SK-N-SH (cell line): ENCODE results near the gene STUB1. TPM values are rescaled to one million over a fixed set of nuclear protein-coding genes. Genes with fewer than 3 reads are reported as not detected.

ENCODE experiments used
- CTCF ChIA-PET: fragments of 300-600, 350-600 bp; formaldehyde crosslinking; extraction: SDS; loops from one replicate; lab custom pipeline; 2021; lab: Yijun Ruan, JAX
- POLR2A ChIA-PET: fragments of 350-600 bp; sonication (Branson Sonifier 250); formaldehyde crosslinking; extraction: SDS; loops from one replicate; lab custom pipeline; 2020; ENCODE audit warnings: antibody characterized with exemption, inconsistent platforms; lab: Yijun Ruan, JAX
- DNase-seq: peaks from one replicate; pipeline ENCODE4 v3.0.0; 2012
- H2AFZ ChIP-seq: fragments of 200-600 bp; sonication (generic); 2 replicates; pipeline ENCODE4 v1.8.1; 2016; ENCODE audit warnings: antibody characterized with exemption, mild to moderate bottlenecking, low read depth
- H3F3A ChIP-seq: fragments of 200-600 bp; sonication (generic); replicated peaks from 2 replicates; pipeline ENCODE3; 2016; ENCODE audit warnings: antibody characterized with exemption, mild to moderate bottlenecking; ENCODE audit not compliant: insufficient read depth
- H3K27ac ChIP-seq, 2 experiments: fragments of 200-500 bp in 1 of 2; fragments of 200-600 bp in 1 of 2; sonication (Bioruptor generic) in 1 of 2; sonication (generic), shearing (Covaris generic) in 1 of 2; 2 replicates each; pipeline versions ENCODE4 v1.5.1 to v1.6.1; 2014 to 2016; ENCODE audit warnings: low read depth in 2 of 2, inconsistent platforms in 1 of 2, low read length in 1 of 2, mild to moderate bottlenecking in 1 of 2, mixed read lengths in 1 of 2
- H3K27me3 ChIP-seq: fragments of 200-600 bp; sonication (generic), shearing (Covaris generic); 2 replicates; pipeline ENCODE4 v1.6.1; 2016; ENCODE audit warnings: mixed run types; ENCODE audit not compliant: insufficient read depth
- H3K36me3 ChIP-seq, 2 experiments: fragments of 200-500 bp in 1 of 2; fragments of 200-600 bp in 1 of 2; sonication (Bioruptor generic) in 1 of 2; sonication (generic) in 1 of 2; replicated peaks in 1 of 2; 2 replicates each; pipeline versions ENCODE3 to v1.5.1; 2014 to 2016; ENCODE audit warnings: low read length in 1 of 2, mild to moderate bottlenecking in 1 of 2; ENCODE audit not compliant: insufficient read depth in 2 of 2, control insufficient read depth in 1 of 2
- H3K4me1 ChIP-seq, 2 experiments: fragments of 200-500 bp in 1 of 2; fragments of 200-600 bp in 1 of 2; sonication (Bioruptor generic) in 1 of 2; sonication (generic), shearing (Covaris generic) in 1 of 2; 2 replicates each; pipeline versions ENCODE4 v1.5.1 to v1.6.1; 2014 to 2016; ENCODE audit warnings: low read depth in 1 of 2, low read length in 1 of 2, mixed run types in 1 of 2; ENCODE audit not compliant: insufficient read depth in 2 of 2, control insufficient read depth in 1 of 2
- H3K4me2 ChIP-seq: fragments of 200-600 bp; sonication (generic), shearing (Covaris generic); 2 replicates; pipeline ENCODE4 v1.6.1; 2017; ENCODE audit warnings: mixed run types
- H3K4me3 ChIP-seq, 2 experiments: fragments of 200-500 bp in 1 of 2; fragments of 200-600 bp in 1 of 2; sonication (Bioruptor generic) in 1 of 2; sonication (generic), shearing (Covaris generic) in 1 of 2; 2 replicates each; pipeline versions ENCODE4 v1.5.1 to v1.8.1; 2014 to 2016; ENCODE audit warnings: low read depth in 2 of 2, inconsistent platforms in 1 of 2, low read length in 1 of 2, mild to moderate bottlenecking in 1 of 2, mixed read lengths in 1 of 2, moderate library complexity in 1 of 2
- H3K79me2 ChIP-seq: fragments of 200-600 bp; sonication (generic); 2 replicates; pipeline ENCODE4 v1.8.1; 2017; ENCODE audit warnings: mild to moderate bottlenecking; ENCODE audit not compliant: insufficient read depth
- H3K9ac ChIP-seq: fragments of 200-600 bp; sonication (generic); 2 replicates; pipeline ENCODE4 v1.6.1; 2017; ENCODE audit warnings: mixed run types
- H3K9me2 ChIP-seq: fragments of 200-600 bp; sonication (generic); 2 replicates; pipeline ENCODE4 v1.6.1; 2017; ENCODE audit warnings: mixed run types
- H3K9me3 ChIP-seq: fragments of 200-600 bp; sonication (generic); 2 replicates; pipeline ENCODE4 v1.6.1; 2017; ENCODE audit warnings: mixed run types, mild to moderate bottlenecking, moderate library complexity
- H4K20me1 ChIP-seq: fragments of 200-600 bp; sonication (generic); 2 replicates; pipeline ENCODE4 v1.6.1; 2017; ENCODE audit warnings: mild to moderate bottlenecking, mixed run types; ENCODE audit not compliant: insufficient read depth
- CTCF ChIP-seq: fragments of 200-600 bp; sonication (generic); IDR thresholded peaks from 2 replicates; pipeline ENCODE4 v1.6.1; 2017; ENCODE audit warnings: antibody characterized with exemption, mild to moderate bottlenecking, moderate library complexity
- ELF1 ChIP-seq: IDR thresholded peaks from 2 replicates; pipeline ENCODE4 v1.4.0; 2012
- EZH2phosphoT487 ChIP-seq: fragments of 200-600 bp; sonication (generic); IDR thresholded peaks from 2 replicates; pipeline ENCODE4 v1.6.1; 2017; ENCODE audit warnings: low read depth, mixed run types, mild to moderate bottlenecking, antibody characterized with exemption, moderate library complexity, borderline replicate concordance
- FOXJ3 ChIP-seq: sonication (generic); formaldehyde crosslinking; IDR thresholded peaks from 2 replicates; pipeline ENCODE4 v1.5.1; 2020; ENCODE audit warnings: mild to moderate bottlenecking, missing genetic modification reagents
- GABPA ChIP-seq: IDR thresholded peaks from 2 replicates; pipeline ENCODE4 v1.4.0; 2012; ENCODE audit warnings: low read depth, mild to moderate bottlenecking
- NRF1 ChIP-seq: IDR thresholded peaks from 2 replicates; pipeline ENCODE4 v1.6.1; 2012; ENCODE audit warnings: low read depth, mild to moderate bottlenecking, low read length
- POLR2AphosphoS5 ChIP-seq: IDR thresholded peaks from 2 replicates; pipeline ENCODE4 v1.6.1; 2012; ENCODE audit warnings: low read depth, low read length
- RAD21 ChIP-seq: IDR thresholded peaks from 2 replicates; pipeline ENCODE4 v1.6.1; 2012; ENCODE audit warnings: mild to moderate bottlenecking, low read length
- RCOR1 ChIP-seq: fragments of 150-350 bp; IDR thresholded peaks from 2 replicates; pipeline ENCODE4 v1.6.1; 2017; ENCODE audit warnings: antibody characterized with exemption, low read length
- REST ChIP-seq: IDR thresholded peaks from 2 replicates; pipeline ENCODE4 v1.6.1; 2012; ENCODE audit warnings: mild to moderate bottlenecking, low read depth, low read length, moderate library complexity
- SMC3 ChIP-seq: IDR thresholded peaks from 2 replicates; pipeline ENCODE4 v1.6.1; 2012; ENCODE audit warnings: low read depth, low read length, improper control_type of control experiment
- TEAD4 ChIP-seq: IDR thresholded peaks from 2 replicates; pipeline ENCODE4 v1.4.0; 2012; ENCODE audit warnings: mild to moderate bottlenecking, borderline replicate concordance; ENCODE audit not compliant: insufficient read depth
- YY1 ChIP-seq: IDR thresholded peaks from 2 replicates; pipeline ENCODE4 v1.4.0; 2012; ENCODE audit warnings: low read depth, mild to moderate bottlenecking
- WGBS: methylation state at CpG from one replicate; pipeline ENCODE4 v1.1.6; 2017; ENCODE audit warnings: low lambda C conversion rate; 5-methylcytosine and 5-hydroxymethylcytosine counted together
- polyA plus RNA-seq, 3 experiments: library from polyadenylated mRNA; depleted of rRNA; stranded (reverse); fragments of >200 nt; gene quantifications; 2 replicates each; pipeline ENCODE4 v1.2.3, GENCODE V29; 2012

STUB1 gene
- polyA plus RNA-seq, 1 of the 3 experiments (the other 2 are of a cell fraction) = 323 TPM

- no peak within 1 kb of the TSS for H3K4me2 ChIP-seq
These were observed 49.3 kb upstream of the STUB1 start, which contains the start of gene WFIKKN1 for GRCh38 chr16:630815-631405. Gene WFIKKN1 (plus strand): TSS chr16:630985. CDS start chr16:631254, 269 bp downstream.

GRCh38 chr16:631808-632358, 48.3 kb upstream of the STUB1 start:
- peaks cover 6 to 36% of the 10 kb centered on the region in 2 experiments; a peak in 2 of 4 replicates for H3K4me1 ChIP-seq
- no peak overlapping the region for H3K27ac ChIP-seq
- no peak overlapping the region for H3K4me2 ChIP-seq
- H3K9me3 ChIP-seq = no peaks in the 10 kb centered on the region
- no peaks in the 10 kb centered on the region; the same call in 1 of the 2 replicates for H4K20me1 ChIP-seq
- ChIA-PET CTCF (interaction anchor here (1.4 kb wide), 1 partner anchor 16 kb away, joined by 6 read pairs; no protein-coding TSS in a partner anchor), POLR2A (no interaction called here)
- peaks cover 0 to 16% of the 10 kb centered on the region in 2 experiments for H3K36me3 ChIP-seq
- H3K9ac ChIP-seq = no peak overlapping the region
- H3K9me2 ChIP-seq = no peaks in the 10 kb centered on the region
- H3K4me3 ChIP-seq = no peak overlapping the region
- H3K27me3 ChIP-seq = no peaks in the 10 kb centered on the region
- no peak overlapping the region for H2AFZ ChIP-seq
- no peaks in the 10 kb centered on the region for H3F3A ChIP-seq
- no peak for DNase-seq
- TF ChIP-seq FOXJ3 (CRISPR knock-in tag) (no peak), POLR2AphosphoS5 (no peak), EZH2phosphoT487 (no peak), GABPA (no peak), RAD21 (no peak)
- peaks cover 12% of the 10 kb centered on the region; the same call in 1 of the 2 replicates for H3K79me2 ChIP-seq
- WGBS = 88% methylated on average over 9 of the region's 9 CpGs

More at GRCh38 chr16:630815-631405, 49.3 kb upstream of the STUB1 start, which contains the start of gene WFIKKN1:
- no peak within 1 kb of the TSS for H2AFZ ChIP-seq
- no peak within 1 kb of the TSS for H3K9ac ChIP-seq
- ChIA-PET POLR2A (no interaction called here), CTCF (interaction anchor here (0.9 to 1.4 kb wide), 2 partner anchors 17 to 18 kb away, joined by 4 to 6 read pairs; partner anchors contain the start of gene WDR90)
- no peak within 1 kb of the TSS for H3K4me3 ChIP-seq
- peak within 1 kb of the TSS in 1 of 2 experiments; percentile 50; a peak in 1 of 4 replicates for H3K27ac ChIP-seq
- no peaks in the 10 kb centered on the region for H3K27me3 ChIP-seq
- no peaks in the 10 kb centered on the region for H4K20me1 ChIP-seq
- H3F3A ChIP-seq = no peaks in the 10 kb centered on the region
- DNase-seq = peak; percentile 71
- peaks cover 10 to 36% of the 10 kb centered on the region in 2 experiments; a peak in 3 of 4 replicates for H3K4me1 ChIP-seq
- H3K79me2 ChIP-seq = peaks cover 11% of the 10 kb centered on the region; the same call in 1 of the 2 replicates
- H3K36me3 ChIP-seq = peaks cover 0 to 18% of the 10 kb centered on the region in 2 experiments
- TF ChIP-seq POLR2AphosphoS5 (0 out of 2 replicates have a peak, but pooled peaks have one; percentile 3), ELF1 (no peak)
- TF ChIP-seq, all 33 proteins: peak for 1
- Histone ChIP-seq H3K9me3 (no peaks in the 10 kb centered on the region), H3K9me2 (no peaks in the 10 kb centered on the region)
- 60% methylated on average over 2 of the region's 23 CpGs for WGBS

GRCh38 chr16:632486-633335, 47.5 kb upstream of the STUB1 start:
- no peak overlapping the region for H3K4me2 ChIP-seq
- H2AFZ ChIP-seq = no peak overlapping the region
- no peaks in the 10 kb centered on the region for H3K27me3 ChIP-seq
- DNase-seq = no peak
- H3K9ac ChIP-seq = no peak overlapping the region
- no peak overlapping the region for H3K27ac ChIP-seq
- peaks cover 0 to 16% of the 10 kb centered on the region in 2 experiments for H3K36me3 ChIP-seq
- no peaks in the 10 kb centered on the region for H3K9me3 ChIP-seq
- peaks cover 12% of the 10 kb centered on the region; the same call in 1 of the 2 replicates for H3K79me2 ChIP-seq
- H4K20me1 ChIP-seq = no peaks in the 10 kb centered on the region; the same call in 1 of the 2 replicates
- H3K4me1 ChIP-seq = peaks cover 0 to 42% of the 10 kb centered on the region in 2 experiments; a peak in 1 of 4 replicates
- no peak overlapping the region for H3K4me3 ChIP-seq
- no peaks in the 10 kb centered on the region for H3F3A ChIP-seq
- H3K9me2 ChIP-seq = no peaks in the 10 kb centered on the region
- POLR2A ChIA-PET = no interaction called here
- 97% methylated on average over 24 of the region's 67 CpGs for WGBS
- CTCF ChIA-PET = interaction anchor here (0.6 kb wide), 1 partner anchor 30 kb away, joined by 3 read pairs; no protein-coding TSS in a partner anchor
- no peak for TF ChIP-seq TEAD4
- no peak for TF ChIP-seq CTCF
- no peak for TF ChIP-seq NRF1
- TF ChIP-seq SMC3 = no peak
- no peak for TF ChIP-seq REST
- TF ChIP-seq YY1 = no peak
- no peak for TF ChIP-seq RCOR1
